NCI-H128 (cell line): ENCODE data around the gene PLXNA4.

Experiments
- DNase-seq: peaks from one replicate; lab custom pipeline; 2025; ENCODE audit not compliant: unreplicated experiment; lab: John Stamatoyannopoulos, UW

Gene PLXNA4

DNA sequence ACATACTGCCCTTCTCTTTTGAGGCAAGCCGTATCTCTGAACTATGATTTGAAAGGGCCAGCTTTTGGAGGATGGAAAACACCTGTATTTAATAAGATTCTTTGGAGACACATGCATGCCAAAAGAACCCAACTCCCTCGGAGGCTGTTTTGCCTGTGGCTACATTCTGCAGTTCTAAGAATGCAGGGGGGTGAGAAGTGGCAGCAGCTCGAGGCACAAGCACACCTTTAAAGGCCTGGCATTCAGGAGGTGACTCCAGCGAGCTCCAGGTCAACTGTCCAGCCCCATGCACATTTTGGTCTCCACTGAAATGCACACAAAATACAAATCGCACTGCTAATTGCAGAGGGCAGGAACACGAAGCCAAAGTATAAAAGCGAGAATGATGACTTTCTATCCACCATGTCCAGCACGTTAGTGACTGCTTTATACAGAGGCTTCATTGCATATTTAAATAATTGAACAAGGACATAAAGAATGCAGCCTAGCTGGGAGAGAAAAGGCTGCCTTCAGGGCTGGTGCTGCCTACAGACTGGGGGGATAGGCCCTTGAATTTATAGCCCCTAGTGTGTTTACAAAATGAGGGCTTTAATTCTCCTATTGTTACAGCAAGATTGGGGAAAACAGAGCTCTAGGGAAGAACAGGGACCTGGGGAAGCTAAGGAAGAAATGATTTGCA lies 359.3 kb downstream of the PLXNA4 start:
- no peak for DNase-seq

DNA sequence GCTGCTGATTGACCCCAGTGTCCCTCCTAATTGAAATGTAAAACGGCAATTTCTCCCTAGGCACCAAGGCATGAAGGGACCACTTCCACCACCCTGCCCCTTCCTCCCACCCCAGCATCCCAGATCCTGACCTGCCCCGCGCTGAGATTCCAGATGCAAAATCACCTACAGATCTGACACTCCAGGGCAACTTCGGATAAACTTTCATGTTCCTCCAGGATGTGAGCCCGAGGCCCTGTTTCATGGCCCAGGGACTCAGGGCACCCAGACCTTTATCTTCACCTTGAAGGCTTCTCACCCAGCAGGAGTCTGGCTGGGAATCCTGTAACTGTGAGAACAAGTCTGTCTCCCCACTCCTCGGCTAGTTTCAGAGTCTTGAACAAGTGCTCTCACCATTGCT lies 361.8 kb downstream of the PLXNA4 start:
- no peak for DNase-seq

DNA sequence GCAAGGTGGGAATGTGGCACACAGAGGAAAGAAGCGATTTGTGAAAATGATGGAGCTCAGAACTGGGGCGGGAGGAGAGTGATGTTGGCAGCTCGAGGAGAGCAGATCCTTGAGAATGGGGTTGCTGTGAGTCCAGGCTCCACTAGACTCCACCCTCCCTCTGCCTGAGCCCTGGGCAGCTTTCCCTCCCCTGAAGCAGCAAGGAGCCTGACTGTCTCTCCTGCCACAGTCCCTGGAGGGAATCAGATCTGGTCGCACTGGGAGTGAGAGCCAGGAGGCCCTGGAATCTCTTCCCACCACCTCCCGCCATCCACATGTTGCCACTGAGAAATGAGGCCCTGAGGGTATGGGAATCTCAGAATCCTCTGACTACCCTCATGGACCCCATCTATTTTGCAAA lies 362.7 kb downstream of the PLXNA4 start:
- no peak for DNase-seq

DNA sequence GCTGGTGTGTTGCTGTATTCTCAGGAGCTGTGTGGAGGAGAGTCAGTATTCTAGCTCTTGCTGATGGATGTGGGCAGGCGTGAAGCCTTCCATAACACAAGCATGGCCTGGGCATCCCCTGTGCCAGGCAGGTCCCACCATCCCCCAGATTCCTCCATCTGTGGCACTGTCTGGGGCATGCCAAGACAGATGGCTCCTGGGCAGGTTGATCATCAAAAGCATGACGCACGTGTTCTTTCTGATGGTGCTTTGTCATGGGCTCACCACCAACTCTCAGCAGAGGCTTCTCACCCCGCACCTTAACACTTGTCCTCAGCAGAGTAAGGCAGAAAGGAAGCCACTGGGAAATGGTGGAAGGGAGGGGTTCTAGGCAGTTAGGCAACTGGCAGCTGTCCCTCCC lies 364.3 kb downstream of the PLXNA4 start:
- DNase-seq = no peak

DNA sequence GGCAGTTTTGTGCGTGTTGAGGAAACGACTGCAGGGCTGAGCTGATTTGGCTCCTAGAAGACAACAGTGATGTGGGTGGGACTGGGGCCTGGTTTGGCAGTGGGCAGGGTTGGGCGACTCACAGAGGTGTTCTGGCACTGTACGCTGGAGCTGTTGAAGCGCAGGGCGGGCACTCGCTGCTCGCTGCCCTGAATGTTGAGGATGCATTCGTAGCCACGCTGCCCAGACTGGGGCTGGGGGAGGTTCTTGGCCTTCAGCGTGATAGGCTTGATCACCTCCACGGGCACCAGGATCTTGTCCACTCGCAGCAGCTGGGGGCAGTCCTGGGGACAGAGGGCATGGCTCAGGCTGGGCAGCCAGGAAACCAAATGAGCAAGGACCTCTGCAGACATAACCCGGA lies 365.4 kb downstream of the PLXNA4 start:
- DNase-seq = no peak

DNA sequence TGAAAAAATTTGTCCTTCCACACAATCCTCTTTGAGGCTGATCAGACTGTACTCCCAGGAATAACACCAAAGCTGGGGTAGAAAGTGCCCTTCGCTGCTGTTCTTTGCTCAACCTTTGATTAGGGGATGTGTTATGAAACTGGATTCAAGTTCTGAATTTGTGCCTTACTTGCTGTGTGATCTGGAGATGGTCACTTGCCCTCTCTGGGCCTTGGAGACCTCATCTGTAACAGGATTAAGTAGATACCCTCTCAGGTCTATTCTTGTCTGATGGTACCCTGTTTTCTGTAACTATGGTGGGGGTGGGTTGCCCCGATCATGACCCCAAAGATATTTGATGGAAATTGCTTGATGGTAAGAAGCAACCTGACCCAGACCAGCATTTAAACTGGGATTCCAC lies 368.5 kb downstream of the PLXNA4 start:
- no peak for DNase-seq

DNA sequence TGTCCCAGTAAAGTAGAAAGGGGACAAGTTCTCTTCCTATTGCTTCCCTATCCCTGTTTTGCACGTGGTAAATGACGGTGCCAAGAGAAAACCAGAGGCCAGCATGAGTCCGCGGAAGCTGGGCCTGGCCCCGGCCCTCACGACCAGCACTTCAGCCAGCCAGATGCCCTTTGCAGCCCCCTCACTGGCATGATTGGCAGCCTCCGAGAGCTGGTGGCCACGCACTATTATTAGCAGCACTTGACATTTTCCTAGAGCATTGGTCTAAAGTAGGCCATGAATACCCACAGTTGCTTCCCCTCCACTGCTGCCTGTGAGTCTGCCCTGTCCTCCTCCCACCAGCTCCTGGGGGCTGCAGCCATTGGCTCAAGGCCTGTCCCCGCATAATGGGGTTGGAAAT lies 369.1 kb downstream of the PLXNA4 start:
- DNase-seq = no peak

DNA sequence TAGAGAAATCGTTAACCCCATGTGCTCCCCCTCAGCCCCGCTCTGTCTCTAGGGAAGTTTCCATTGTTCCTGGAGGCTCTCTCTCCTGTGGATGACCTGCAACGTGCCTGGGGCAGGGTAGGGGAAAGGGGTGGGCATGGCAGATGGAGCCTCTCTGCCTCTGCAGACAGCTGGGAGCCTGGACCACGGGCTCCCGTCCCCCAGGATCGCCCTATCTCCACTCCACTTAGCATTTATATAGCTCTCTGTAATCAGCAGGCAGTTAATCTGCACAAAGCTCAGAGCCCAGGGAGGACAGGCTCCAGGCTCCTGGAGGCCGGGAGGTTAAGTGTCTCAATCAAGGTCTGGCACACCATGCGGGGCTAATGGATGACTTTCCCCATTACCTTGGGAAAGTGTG lies 369.7 kb downstream of the PLXNA4 start:
- DNase-seq = no peak

DNA sequence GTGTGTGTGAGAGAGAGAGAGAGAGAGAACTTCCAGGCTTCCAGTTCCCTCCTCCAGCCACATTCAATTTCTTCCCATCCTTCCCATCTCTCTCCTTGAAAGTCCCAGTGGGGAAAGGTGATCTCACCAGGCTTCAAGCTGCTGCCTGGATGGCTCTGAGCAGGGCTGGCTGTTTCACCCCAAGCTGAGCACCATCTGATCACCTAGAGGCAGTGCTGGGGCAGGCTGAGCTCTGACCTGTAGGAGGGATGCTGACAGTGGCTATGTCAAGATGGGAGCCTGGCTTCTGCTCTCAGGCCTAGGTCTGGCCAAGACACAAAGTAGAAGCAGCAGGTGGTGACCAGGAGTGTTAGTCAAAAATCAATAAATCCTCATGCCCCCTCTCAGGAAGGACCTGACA lies 370.8 kb downstream of the PLXNA4 start:
- no peak for DNase-seq

DNA sequence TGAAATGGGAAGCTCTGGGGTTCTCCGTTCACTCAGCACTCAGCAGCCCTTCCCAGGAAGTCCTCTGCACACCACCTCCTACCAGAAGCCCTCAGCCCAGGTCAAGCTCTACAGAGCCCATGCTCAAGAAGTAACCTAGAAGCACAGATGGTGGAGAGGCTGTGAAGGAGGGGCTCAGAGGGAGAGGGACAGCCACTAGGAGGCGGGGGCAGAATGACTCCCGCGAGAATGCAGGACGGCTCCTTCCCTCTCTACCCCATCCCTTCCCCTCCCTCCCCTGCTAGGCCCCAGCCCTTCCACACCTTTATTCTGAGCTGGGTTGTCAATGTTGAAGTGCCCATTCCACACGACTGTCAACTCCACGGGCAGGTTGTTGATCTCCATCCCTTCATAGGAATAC lies 373.2 kb downstream of the PLXNA4 start:
- DNase-seq = no peak

DNA sequence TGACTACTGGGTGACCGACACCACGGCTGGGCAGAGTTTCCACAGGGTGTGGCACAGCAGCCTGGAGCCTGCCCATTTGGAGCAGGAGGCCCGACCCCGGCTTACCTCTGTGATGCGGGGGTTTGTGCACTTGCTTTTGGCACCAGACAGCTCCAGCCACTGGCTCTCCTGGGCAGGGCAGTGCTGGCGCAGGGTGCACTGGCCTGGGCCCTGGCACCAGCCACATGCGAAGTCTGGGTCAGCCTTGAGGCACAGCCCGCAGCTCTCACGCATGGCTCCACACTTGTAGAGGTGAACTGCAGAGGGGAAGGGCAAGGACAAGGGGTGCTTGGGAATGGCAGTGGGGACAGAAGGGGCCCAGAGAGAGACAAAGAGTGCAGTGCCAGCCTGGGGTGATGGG lies 373.7 kb downstream of the PLXNA4 start:
- no peak for DNase-seq

DNA sequence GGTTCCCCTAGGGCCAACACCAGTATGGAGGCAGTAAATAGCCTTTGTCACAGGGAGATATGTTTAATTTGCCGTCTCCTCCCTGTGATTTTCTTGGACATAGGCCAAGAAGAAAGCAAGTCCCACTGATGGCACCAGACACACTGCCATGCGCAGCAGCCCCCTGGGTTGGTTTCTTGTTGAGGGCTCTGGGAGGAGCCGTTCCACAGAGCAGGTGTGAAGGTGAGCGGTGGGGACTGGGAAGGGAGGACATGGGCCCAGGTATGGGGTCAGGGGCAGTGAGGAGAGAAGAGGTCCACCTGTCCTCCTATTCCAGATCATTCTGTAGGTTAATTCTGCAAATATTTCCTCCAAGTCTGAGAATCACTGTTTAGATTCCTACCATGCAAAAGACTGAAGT lies 376.1 kb downstream of the PLXNA4 start:
- DNase-seq = no peak

DNA sequence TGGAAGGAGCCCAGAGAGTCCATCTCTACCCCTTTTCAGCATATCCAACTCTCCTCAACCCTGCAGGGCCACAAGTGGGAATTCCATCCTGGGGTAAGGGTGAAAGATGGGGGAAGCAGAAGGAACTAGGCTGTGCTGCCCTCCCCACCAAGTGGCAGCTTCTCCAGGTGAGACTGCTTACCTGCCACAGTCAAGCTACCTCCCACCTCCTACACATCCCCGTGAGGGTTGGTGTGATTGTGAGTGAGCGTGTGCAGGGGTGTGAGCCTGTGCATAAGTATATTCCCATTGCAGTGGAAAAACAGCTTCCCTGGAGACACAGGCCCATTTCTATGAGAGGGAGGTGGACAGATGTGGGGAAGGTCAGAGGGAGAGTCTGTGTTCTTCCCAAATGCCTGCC lies 376.6 kb downstream of the PLXNA4 start:
- no peak for DNase-seq

DNA sequence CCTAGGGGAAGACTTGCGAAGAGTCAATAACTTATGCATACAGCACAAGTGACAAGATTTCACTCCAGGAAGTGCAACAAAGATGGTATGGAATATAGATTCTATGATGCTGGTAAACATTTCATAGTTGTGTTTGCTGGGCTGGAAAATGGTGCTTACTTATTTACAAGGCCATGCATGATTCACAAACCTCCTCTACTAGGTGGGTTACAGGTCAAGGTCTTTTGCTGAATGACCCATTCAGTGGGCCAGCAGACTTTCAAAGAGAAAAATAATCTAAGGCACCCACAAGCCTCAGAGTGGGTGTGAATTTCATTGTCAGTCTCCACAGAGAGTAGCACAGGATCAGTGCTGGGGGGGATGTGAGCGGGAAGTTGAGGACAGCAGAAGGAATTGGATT lies 378.5 kb downstream of the PLXNA4 start:
- no peak for DNase-seq

DNA sequence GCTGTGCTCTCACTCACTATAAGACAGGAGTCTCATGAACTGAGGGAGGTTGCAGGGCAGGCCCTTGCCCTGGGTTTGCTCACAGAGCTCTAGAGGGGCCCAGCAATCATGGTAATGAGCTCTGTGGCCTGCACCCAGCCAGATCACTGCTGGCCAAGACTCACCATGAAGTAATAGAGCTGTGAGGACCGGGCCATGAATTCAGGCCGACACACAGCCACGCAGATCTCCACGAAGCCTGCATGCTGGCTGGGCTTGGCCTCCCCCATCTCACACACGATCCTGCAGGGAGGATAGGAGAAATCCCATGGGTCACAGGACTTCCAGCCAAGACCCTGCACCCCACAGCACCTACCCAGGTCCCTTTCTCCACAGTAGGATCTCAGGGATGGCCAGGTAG lies 382.4 kb downstream of the PLXNA4 start:
- DNase-seq = no peak

DNA sequence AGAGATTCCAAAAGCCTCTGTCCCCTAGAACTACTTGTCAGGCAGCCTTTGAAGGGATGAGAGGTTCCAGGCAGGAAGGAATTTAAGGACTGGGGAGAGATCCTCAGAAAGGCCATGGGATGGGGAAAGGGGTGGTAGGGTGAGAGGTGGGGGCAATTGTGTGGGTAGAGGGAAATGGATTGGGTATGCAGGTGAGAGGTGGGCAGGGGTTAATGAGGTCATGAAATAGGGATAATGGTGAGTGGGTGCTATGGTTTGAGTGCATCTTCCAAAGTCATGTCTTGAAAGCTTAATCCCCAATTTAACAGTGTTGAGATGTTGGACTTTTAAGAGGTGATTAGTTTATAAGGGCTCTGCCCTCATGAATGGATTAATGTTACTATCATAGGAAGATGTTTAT lies 383.5 kb downstream of the PLXNA4 start:
- DNase-seq = no peak

DNA sequence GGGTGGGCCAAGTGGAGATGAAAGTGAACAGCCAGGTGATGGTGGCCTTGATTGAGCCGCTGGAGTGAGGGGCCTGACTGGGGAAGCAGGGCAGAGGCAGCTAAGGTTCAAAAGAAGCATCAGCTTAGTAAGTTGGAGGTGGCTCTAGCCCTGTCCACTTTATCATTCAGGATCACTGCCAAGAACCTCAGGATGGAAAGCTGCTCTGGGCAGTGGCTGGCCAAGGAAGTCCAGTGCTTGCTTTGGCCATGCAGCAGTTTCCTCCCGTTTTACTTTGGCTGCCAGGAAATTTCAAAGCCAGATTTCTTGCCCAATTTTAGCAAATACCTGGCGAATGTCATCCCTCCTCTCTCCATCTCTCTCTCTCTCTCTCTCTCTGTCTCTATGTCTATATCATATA lies 384.9 kb downstream of the PLXNA4 start:
- no peak for DNase-seq

DNA sequence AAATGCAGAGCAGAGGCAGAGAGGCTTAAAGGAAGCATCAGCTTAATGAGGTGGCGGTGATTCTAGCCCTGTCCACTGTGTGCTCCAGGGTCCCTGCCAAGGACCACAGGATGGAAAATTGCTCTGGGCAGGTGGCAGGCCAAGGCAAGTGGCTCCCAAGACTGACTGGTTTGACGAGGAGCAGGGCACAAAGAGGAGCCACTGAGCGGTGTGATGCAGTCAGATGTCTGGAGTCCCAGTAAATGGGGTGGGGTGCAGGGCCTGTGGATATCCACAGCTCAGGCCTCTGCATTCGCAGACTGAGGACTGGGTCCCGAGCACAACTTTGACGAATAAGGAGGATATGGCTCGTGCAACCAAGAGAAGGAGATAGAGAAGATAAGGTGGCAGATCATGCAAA lies 385.6 kb downstream of the PLXNA4 start:
- no peak for DNase-seq

DNA sequence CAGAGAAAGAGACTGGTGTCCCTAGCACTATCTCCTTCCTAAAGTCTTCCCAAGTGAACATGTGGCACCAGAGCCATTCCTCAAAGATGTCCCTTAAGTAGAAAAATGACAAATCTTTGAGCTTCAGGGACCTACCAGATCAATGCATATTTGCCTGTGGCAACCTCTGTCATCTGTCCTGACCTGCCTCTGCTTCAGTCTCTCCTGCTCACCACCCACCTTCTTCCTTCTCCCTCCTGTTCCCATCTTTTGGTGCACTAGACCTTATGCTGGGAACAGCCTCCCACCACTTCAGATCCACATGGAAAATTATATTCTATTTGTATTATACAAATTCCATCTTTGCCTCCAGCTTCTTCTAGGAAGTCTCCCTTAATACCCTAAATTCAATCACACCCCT lies 386.4 kb downstream of the PLXNA4 start:
- DNase-seq = no peak

DNA sequence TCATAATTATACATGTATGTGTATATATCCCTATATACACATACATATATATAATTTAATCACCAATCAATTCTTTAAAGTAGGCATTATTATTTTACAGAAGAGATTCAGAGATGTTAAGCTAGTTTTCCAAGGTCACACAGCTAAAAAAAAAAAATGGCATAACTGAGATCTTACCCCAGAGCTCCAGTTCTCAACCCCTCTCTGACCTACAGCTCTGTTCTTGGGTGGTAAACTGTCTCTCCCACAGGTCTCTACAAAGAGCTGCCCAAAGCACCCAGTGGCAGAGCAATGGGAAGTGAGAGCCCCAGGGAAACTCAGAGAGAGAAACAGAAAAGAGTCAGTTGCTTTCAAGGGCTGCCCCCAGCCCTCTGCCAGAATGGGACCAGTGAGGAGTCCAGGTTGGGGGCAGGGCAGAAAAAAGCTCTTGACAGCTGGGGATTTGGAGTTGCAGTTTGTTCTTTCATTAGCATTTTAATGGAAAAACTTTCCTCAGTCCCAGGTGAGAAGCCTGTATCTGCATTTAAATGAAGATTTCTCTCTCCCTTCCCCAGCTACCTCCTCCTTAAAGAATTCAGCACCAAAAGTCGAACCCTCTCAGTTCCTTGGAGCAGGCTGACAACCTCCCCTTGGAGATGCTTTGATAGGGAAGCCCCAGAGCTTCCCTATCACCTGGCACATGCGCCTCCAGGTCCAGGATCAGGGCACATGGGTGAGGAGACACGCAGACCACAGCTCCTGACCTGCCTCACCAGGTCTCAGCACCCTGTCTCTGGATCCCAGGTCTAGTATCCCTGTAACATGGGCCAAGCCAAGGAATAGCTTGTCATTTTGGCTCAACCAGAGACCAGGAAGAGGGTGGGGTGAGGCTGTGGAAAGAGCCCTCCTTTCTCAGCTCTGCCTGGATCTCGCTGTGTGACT lies 388.1 kb downstream of the PLXNA4 start:
- DNase-seq = no peak

DNA sequence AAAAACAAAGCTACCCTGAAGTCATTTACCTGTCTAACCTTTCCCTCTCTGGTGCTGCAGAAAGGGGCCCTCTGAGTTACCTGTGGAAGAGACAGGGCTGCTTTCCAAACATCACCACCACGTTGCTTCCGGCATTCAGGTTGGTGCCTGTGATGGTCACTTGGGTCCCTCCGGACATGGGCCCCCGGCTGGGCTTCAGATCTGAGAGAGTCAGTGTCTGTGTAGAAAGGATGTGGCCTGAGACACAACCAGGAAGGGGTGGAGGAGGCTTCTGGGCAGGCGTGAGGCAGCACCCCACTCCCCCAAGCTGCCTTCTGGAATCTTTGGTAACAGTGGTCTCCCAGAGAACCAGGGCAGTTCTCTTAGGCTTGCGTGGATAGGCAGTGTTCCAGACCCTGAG lies 388.9 kb downstream of the PLXNA4 start:
- no peak for DNase-seq

DNA sequence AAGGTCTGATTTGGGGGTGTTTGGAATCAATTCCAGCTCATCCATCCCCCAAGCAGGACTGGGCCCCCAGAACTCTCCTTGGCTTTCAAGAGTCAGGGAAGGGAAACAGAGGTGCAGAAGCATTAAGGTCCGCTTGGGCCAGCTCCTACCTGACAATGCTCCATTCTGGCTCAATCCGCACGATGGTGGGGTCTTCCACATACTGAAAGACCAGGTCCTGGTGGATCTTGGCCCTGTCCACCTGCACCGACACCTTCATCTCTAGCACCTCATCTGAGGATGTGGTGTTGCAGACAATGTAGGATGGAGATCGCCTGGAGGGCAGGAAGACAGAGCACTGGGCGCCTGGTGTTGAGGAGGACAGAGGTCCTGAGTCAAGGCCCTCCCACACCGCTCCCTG lies 391.1 kb downstream of the PLXNA4 start:
- no peak for DNase-seq
